Stimulated activated CD8-positive, alpha-beta memory T cell treated with anti-CD3 and anti-CD28 coated beads, Interleukin-7, amount 100 ng/mL, for 1 hour (primary cell): ENCODE results near the gene AGT.
"Not testable (repeated sequence)": the region's sequence is repeated elsewhere in the genome, so short reads cannot be mapped to it uniquely, and the experiment has no call there.

ENCODE experiments used
- DNase-seq, 2 donors: peaks; one replicate each; pipeline ENCODE4 v3.0.0-alpha.2; 2020; ENCODE audit warnings: low read depth in 2 of 2

AGT gene

DNA sequence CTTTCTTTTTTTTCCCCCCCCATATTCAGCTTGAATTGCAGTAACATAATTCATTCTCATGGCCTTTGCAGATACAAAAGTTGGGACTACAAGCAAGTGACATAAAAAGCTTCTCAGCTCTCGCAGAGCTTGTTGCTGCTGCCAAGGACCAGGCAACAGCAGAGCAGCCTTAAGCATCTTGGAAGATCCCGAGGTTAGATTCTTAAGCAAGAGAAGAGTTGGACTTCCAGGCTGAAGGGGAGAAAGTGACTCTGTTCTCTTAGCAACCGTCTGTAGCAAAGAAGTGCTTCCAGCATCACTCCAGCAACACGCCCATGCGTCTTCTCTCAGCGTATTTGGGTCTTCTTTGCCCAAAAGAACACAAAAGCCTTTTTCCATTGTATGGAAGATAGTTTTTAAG, 20.7 kb downstream of the AGT start:
- DNase-seq, result no peak

DNA sequence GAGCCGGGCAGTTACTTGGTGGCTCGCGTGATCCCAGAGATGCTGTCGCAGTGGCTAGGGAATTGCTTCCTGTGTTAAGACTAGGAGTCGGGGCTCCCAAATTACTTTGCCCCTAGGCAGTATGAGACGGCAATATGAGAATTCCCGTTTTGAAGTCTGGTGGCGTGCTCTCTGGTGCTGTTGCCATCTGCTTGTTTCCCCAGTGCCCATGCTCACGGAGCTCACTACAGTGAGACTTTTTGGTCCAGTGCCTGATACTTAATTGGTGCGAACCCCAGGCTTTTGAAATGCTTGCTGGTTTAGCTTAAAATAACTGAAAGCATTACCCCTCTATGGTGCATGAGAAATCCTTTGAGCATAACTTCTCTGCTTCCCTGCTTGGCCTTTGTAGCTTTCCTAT, 22.3 kb downstream of the AGT start:
- DNase-seq, result no peak

GRCh38 chr1:230690101-230690500, 23.8 kb downstream of the AGT start:
- no peak for DNase-seq

- DNase-seq, result no peak
These were observed 27.2 kb downstream of the AGT start for GRCh38 chr1:230686747-230687146.

DNA sequence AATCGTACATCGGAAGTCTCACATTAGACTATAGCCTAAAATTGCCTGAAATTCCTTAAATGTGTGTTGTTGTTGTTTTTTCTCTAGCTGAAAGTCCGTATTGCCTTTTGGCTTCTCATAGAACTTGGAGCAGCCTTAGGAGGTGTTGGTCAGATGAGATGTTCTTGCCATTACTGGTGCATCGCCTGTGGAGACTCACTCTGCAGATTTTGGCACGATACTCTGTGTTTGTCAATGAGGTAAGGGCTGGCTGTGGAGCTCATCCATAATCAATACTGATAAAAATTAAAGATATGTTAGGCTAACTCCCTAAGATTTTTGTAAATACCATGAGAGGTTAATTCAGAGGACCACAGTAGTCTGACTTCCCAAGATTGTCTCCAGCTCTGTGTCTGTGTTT, 28.9 kb downstream of the AGT start:
- no peak for DNase-seq

GRCh38 chr1:230684146-230684545, 29.8 kb downstream of the AGT start:
- DNase-seq, result no peak

- DNase-seq, result no peak
These were observed 30.9 kb downstream of the AGT start for GRCh38 chr1:230682882-230683610.

- DNase-seq, result no peak
These were observed 31.6 kb downstream of the AGT start for GRCh38 chr1:230682274-230682673.

DNA sequence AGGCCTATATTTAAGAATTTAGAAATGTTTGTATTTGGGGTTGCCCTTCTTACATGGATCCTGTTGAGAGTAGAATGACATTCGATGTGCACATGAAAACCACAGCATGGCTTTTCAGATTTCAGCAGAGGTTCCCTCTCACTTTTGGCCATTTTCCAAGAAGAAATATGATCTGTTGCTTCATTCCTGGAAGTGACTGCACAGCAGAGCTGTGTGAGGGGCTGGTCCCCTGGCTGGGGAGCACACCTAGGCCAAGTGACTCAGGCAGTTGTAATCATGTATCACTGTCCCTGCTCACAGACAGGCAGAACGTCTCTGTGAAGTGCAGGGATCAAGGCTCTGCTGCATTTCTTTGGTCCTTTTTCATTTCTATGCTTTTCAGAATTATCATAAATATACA, 32.3 kb downstream of the AGT start:
- DNase-seq, result no peak

DNA sequence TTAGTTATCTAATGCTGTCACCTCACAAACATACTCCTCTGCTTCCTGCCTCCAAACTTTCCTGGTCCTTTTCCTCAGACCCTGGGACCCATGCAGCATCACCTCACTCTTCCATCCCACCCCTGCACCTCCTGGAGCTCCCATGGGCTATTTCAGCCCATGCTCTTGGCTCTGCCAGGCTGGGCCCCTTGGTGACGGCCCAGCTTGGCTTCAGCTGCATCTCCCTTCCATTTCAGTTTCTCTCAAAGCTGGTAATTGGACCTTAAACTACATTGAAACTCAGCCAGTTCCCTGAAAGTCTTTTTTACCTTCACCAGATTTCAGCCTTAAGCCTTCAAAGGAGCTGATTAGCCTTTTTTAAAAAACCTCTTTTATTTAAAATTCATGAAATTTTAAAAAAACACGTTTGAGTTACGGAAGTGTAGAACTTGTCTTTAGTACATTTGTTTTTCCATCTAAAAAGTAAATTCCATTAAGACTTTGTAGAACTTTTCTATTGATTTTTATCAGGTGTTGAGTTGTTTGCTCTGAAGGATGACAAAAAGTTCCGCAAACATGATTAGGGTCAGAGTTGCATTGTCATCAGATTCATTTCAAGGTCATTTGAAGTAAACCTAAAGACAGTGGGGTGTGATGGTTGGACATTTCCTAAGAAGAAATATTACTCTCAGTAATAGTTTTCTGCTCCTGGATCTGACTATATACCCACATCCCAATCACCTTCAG, 33.5 kb downstream of the AGT start:
- DNase-seq, result no peak

GRCh38 chr1:230679825-230680224, 34.1 kb downstream of the AGT start:
- no peak for DNase-seq

DNA sequence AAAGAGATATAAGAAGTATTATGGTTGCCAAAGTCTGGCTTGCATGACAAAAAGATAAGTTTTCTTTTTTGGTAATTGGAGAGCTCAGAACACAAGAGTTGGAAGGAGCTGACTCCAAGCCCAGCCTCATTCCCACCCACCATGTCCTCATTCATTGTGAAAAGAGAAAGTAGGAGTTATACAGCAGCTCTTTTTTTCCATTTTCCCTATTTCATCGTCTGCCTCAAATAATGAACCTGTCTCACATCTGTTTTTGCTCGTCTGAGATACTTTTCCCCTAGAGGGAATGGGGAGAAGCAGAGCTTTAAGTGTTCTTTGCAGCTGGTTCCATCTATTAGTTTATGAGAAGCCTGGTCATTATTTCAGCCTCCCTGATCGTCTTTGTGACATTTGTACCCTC, 34.7 kb downstream of the AGT start:
- no peak for DNase-seq

- DNase-seq, result no peak
These were observed 36.7 kb downstream of the AGT start for GRCh38 chr1:230677200-230677599.

GRCh38 chr1:230674581-230674980, 39.3 kb downstream of the AGT start:
- no peak for DNase-seq

- DNase-seq, result no peak
These were observed 44.4 kb downstream of the AGT start for GRCh38 chr1:230669543-230669942.

DNA sequence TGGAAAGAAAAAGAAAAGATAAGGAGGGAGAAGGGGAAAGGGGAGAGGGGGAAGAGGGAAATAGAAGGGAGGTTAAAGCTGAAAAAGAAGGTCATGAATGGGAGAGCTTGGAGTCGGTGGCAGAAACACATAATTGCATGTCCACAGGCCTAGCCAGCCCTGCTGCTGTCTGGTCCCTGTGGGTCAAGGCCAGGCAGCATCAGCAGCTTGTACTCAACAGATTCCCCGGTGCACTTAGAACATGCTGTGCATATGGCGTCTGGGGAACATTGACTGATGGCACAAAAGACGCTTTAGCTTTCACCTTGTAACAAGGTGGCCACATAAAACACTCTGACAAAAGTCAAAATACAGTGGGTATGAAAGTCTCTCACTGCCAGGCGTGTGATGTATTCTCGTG, 45.7 kb downstream of the AGT start:
- DNase-seq, result no peak

DNA sequence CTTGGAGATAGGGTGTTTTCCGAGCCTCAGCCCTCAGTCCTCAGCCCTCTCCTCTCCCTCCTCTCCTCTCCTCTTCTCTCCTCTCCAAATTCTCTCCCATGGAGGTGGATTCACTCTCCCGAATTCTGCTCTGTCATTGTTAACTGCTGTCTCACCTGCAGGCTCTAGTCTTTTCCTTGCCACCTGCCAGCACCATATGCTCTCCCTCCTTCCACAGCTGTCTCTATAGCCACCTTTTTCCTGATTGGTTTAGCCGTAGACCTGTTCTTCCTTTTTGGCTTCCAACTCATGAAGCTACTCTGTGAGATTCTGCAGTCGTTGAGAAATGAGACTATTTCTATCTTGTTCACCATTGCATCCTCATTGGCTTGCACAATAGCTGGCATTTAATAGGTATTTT, 51.9 kb downstream of the AGT start:
- no peak for DNase-seq

GRCh38 chr1:230658691-230659090, 55.2 kb downstream of the AGT start:
- no peak for DNase-seq

DNA sequence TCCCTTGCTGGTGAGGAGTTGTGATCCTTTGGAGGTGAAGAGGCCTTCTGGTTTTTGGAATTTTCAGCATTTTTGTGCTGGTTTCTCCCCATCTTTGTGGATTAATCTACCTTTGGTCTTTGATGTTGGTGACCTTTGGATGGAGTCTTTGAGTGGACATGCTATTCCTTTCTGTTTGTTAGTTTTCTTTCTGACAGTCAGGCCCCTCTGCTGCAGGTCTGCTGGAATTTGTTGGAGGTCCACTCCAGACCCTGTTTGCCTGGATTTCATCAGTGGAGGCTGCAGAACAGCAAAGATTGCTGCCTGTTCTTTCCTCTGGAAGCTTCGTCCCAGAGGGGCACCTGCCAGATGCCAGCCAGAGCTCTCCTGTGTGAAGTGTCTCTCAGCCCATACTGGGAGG, 55.8 kb downstream of the AGT start:
- DNase-seq, result not testable (repeated sequence)

DNA sequence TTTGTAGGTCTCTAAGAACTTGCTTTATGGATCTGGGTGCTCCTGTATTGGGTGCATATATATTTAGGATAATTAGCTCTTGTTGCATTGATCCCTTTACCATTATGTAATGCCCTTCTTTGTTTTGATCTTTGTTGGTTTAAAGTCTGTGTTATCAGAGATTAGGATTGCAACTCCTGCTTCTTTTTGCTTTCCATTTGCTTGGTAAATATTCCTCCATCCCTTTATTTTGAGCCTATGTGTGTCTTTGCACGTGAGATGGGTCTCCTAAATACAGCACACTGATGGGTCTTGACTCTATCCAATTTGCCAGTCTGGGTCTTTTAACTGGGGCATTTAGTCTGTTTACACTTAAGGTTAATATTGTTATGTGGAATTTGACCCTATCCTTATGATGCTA, 57.2 kb downstream of the AGT start:
- not testable (repeated sequence) for DNase-seq
